Measurements from ENCODE around the gene MYH16. TPM values are rescaled to one million over a fixed set of nuclear protein-coding genes. Genes with fewer than 3 reads are reported as not detected.

The MYH16 gene
- total RNA-seq, 2 experiments from 2014 or later, result not detected

DNA sequence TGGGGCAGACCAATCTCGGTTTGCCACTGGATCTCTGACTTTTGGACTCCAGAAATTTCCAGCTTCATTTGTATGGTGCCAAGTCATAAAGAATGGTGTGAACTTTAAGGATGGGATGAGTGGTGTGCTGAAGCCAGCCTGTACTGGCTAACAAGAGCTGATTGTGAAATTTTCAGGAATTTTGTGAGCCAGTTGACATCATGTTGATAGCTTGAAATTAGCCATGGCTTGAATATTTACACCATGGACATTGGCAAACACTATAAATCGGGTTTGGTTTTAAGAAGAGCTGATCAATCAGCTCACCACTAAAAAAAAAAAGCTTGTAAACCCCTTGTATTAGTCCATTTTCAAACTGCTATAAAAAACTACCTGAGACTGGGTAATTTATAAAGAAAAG, 14.1 kb upstream of the MYH16 start:
- Mint-ChIP-seq H3K27ac (no peak overlapping the region), H3K4me1 (ENCODE audit: low read depth) (no peaks in the 10 kb centered on the region), H3K27me3 (peaks cover 1% of the 10 kb centered on the region), H3K9me3 (no peaks in the 10 kb centered on the region), H3K36me3 (ENCODE audit: low read depth) (no peaks in the 10 kb centered on the region), H3K4me3 (no peak overlapping the region)
- TF ChIP-seq, protein P1, sequence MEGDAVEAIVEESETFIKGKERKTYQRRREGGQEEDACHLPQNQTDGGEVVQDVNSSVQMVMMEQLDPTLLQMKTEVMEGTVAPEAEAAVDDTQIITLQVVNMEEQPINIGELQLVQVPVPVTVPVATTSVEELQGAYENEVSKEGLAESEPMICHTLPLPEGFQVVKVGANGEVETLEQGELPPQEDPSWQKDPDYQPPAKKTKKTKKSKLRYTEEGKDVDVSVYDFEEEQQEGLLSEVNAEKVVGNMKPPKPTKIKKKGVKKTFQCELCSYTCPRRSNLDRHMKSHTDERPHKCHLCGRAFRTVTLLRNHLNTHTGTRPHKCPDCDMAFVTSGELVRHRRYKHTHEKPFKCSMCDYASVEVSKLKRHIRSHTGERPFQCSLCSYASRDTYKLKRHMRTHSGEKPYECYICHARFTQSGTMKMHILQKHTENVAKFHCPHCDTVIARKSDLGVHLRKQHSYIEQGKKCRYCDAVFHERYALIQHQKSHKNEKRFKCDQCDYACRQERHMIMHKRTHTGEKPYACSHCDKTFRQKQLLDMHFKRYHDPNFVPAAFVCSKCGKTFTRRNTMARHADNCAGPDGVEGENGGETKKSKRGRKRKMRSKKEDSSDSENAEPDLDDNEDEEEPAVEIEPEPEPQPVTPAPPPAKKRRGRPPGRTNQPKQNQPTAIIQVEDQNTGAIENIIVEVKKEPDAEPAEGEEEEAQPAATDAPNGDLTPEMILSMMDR (IDR thresholded peaks at IDR 0.05), result no peak
- ChIA-PET POLR2A (no interaction called here), CTCF (interaction anchor here (1.6 kb wide), 1 partner anchor 218 kb away, joined by 4 read pairs; no protein-coding TSS in a partner anchor)
- no peak for ATAC-seq
- intact Hi-C loops (cut with micrococcal nuclease), result no loop called here
- DNase-seq, result no peak

DNA sequence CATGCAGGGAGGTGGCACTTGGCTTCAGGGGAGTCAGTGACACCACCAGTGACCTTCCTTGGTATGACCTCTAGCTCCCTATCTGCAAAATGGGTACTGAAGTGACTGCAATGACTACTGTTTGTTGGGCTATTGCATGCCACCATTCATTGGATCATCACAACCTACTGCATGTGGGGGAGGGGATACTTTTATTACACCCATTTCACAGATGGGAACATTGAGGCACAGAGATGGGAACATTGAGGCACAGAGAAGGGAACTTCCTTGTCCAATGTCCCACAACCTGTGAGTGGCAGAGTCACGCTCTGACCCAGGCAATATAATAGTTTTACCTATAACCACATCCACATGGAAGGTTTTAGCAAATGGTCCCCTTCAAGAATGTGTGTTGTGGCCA, 12.2 kb upstream of the MYH16 start:
- Mint-ChIP-seq H3K4me1 (ENCODE audit: low read depth) (no peaks in the 10 kb centered on the region), H3K27me3 (peaks cover 1% of the 10 kb centered on the region), H3K36me3 (ENCODE audit: low read depth) (no peaks in the 10 kb centered on the region), H3K4me3 (no peak overlapping the region), H3K27ac (no peak overlapping the region), H3K9me3 (no peaks in the 10 kb centered on the region)
- POLR2A ChIA-PET, result no interaction called here
- ATAC-seq (no peak), DNase-seq (no peak)
- intact Hi-C loops (cut with micrococcal nuclease), result no loop called here
- TF ChIP-seq, protein P1 (IDR thresholded peaks at IDR 0.05), result no peak
- CTCF ChIA-PET, result no interaction called here

DNA sequence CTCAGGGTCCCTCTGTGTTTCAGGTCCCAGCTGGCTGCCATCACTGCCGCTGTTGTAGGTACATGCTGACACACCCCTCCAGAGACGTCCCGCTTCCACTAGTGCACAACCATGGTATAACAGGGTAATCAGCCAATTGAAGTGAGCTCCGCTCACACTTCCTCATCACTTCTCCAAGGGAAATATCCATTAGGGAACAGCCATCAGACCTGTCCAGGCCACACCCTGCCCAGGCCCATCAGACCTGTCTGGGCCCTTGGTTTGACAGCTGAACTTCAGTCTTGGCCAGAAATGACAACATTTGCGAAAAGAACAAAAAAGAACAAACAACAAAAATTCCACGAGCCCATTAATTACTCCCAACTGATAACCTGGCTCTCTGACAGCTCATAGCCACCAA, 11.0 kb upstream of the MYH16 start:
- TF ChIP-seq, protein P1 (IDR thresholded peaks at IDR 0.05), result no peak
- H3K4me3 Mint-ChIP-seq, result no peak overlapping the region
- ChIA-PET CTCF (no interaction called here), POLR2A (interaction anchor here (0.9 kb wide), 1 partner anchor 14 kb away, joined by 3 read pairs; no protein-coding TSS in a partner anchor)
- ATAC-seq, result no peak
- H3K27me3 Mint-ChIP-seq, result peaks cover 1% of the 10 kb centered on the region
- no peaks in the 10 kb centered on the region for H3K9me3 Mint-ChIP-seq
- DNase-seq, result no peak
- no peaks in the 10 kb centered on the region for H3K36me3 Mint-ChIP-seq (ENCODE audit: low read depth)
- H3K27ac Mint-ChIP-seq, result no peak overlapping the region
- H3K4me1 Mint-ChIP-seq (ENCODE audit: low read depth), result no peaks in the 10 kb centered on the region
- intact Hi-C loops (cut with micrococcal nuclease), result no loop called here

- DNase-seq (no peak), ATAC-seq (no peak)
- TF ChIP-seq, protein P1 (IDR thresholded peaks at IDR 0.05), result no peak
- Mint-ChIP-seq H3K4me3 (no peak overlapping the region), H3K4me1 (ENCODE audit: low read depth) (no peaks in the 10 kb centered on the region), H3K27ac (no peak overlapping the region), H3K36me3 (ENCODE audit: low read depth) (no peaks in the 10 kb centered on the region), H3K9me3 (no peaks in the 10 kb centered on the region), H3K27me3 (peaks cover 1% of the 10 kb centered on the region)
- intact Hi-C loops (cut with micrococcal nuclease), result no loop called here
- ChIA-PET CTCF (interaction anchor here (1.5 kb wide), 1 partner anchor 47 kb away, joined by 3 read pairs; no protein-coding TSS in a partner anchor), POLR2A (interaction anchor here (0.5 kb wide), 1 partner anchor 269 kb away, joined by 4 read pairs; no protein-coding TSS in a partner anchor)
Observed at GRCh38 chr7:99265848-99266480, 6.7 kb upstream of the MYH16 start.

DNA sequence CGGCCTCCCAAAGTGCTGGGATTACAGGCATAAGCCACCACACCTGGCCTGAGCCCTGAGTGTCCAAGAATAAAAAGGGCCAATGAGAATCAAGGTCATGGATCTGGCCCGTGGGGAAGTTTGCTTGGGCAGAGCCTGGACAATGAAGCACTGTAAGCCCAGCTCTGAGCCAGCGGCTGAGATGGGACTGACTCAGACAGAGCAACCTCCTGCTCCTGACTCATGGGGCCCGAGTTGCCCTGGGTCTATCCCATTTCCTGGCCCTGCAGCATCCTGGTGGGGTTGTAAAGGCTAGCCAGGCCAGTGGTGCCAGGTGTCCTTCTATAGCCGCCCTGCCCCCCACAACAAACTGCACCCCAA, 5.2 kb upstream of the MYH16 start:
- ChIA-PET POLR2A (no interaction called here), CTCF (no interaction called here)
- Mint-ChIP-seq H3K27me3 (no peaks in the 10 kb centered on the region), H3K36me3 (ENCODE audit: low read depth) (no peaks in the 10 kb centered on the region), H3K9me3 (no peaks in the 10 kb centered on the region), H3K4me3 (no peak overlapping the region), H3K4me1 (ENCODE audit: low read depth) (no peaks in the 10 kb centered on the region), H3K27ac (no peak overlapping the region)
- intact Hi-C loops (cut with micrococcal nuclease), result no loop called here
- ATAC-seq, result no peak
- DNase-seq, result no peak
- TF ChIP-seq, protein P1 (IDR thresholded peaks at IDR 0.05), result no peak

Measured in activated CD8-positive, alpha-beta T cell treated with anti-CD3 and anti-CD28 coated beads for 36 hours (primary cell).